HG02943 (cell line): ENCODE data around the gene OR4D6.

Experiments used
- ATAC-seq: cut with Tn5 transposase; IDR thresholded peaks from one replicate; pipeline ENCODE4 v1.9.1; 2021; ENCODE audit warnings: mild to moderate bottlenecking, low read depth, moderate library complexity; ENCODE audit not compliant: unreplicated experiment

The OR4D6 gene

DNA sequence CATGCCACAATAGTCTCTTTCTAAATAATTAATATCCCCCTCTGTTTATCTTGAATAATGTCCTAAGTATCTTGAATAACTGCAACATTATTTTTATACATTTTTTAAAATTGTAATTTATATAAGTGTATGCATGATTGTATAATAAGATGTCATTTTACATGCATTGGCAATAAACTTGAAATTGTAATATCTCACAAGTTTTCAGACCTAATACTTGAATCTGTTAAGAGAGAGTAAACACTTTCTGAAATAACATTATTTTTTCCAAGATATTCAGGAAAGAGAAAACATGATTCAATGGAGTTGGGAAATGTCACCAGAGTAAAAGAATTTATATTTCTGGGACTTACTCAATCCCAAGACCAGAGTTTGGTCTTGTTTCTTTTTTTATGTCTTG, 46.5 kb downstream of the OR4D6 start, which contains the start of gene OR4D11:
Gene OR4D11, plus strand, starts transcription at position 301 of the 400 bp plus-strand sequence. Its CDS starts 0 bp downstream, at position 301.
- no peak for ATAC-seq
